BLaER1 treated with 17β-estradiol and CSF1 and Interleukin-3, amounts not matched to agents 10 nM and 100 nM (cell line): Measurements from ENCODE around the gene NHS.
"Not testable (repeated sequence)": the region's sequence is repeated elsewhere in the genome, so short reads cannot be mapped to it uniquely, and the experiment has no call there.

Experiments
- H3K27ac ChIP-seq, 11 experiments: shearing (Covaris generic); formaldehyde crosslinking; 2 replicates each; pipeline ENCODE4 v1.8.1; 2022
- H3K27me3 ChIP-seq, 11 experiments: shearing (Covaris generic); formaldehyde crosslinking; 2 replicates each; pipeline ENCODE4 v1.8.1; 2022
- H3K36me3 ChIP-seq, 11 experiments: shearing (Covaris generic); formaldehyde crosslinking; 2 replicates each; pipeline ENCODE4 v1.8.1; 2022
- H3K4me1 ChIP-seq, 10 experiments: shearing (Covaris generic); formaldehyde crosslinking; 2 replicates each; pipeline ENCODE4 v1.8.1; 2022
- H3K4me2 ChIP-seq, 11 experiments: shearing (Covaris generic); formaldehyde crosslinking; 2 replicates each; pipeline ENCODE4 v1.8.1; 2022
- H3K4me3 ChIP-seq, 10 experiments: shearing (Covaris generic); formaldehyde crosslinking; 2 replicates each; pipeline ENCODE4 v1.8.1; 2022
- H3K9ac ChIP-seq, 11 experiments: shearing (Covaris generic); formaldehyde crosslinking; 2 replicates each; pipeline ENCODE4 v1.8.1; 2022
- H3K9me3 ChIP-seq, 11 experiments: shearing (Covaris generic); formaldehyde crosslinking; replicated peaks in 1 of 11; 2 replicates each; pipeline ENCODE4 v1.8.1; 2022
- H4K20me1 ChIP-seq, 11 experiments: shearing (Covaris generic); formaldehyde crosslinking; 2 replicates each; pipeline ENCODE4 v1.8.1; 2022
- Cebpa-rat ChIP-seq, 11 experiments: shearing (Covaris generic); IDR thresholded peaks; 2 replicates each; pipeline ENCODE4 v1.8.1; 2022

Gene NHS

DNA sequence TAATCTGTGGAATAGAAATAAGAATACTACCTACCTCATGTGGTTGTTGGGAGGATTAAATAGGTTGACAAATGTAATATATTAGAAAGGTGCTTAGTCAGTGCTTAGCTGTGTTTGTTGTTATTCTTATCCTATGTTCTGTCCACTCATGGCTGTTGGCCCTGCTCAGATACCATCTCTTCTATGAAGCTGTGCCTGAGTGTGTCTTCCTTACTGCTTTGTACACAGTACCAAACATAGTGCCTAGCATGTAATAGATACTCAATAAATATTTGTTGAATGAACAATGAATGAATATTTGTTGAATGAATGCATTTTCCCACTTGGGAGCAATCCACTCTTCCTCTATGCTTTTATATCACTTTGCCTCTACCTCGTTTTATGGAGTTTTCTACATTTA lies 57.2 kb downstream of the NHS start:
- 0 out of 22 replicates have a peak, but pooled peaks cover 0 to 3% (median 0%) of the 10 kb centered on the region in 11 experiments for H3K9me3 ChIP-seq
- H3K4me3 ChIP-seq, result no peak overlapping the region
- H3K36me3 ChIP-seq, result no peaks in the 10 kb centered on the region
- H3K27ac ChIP-seq, result no peak overlapping the region
- TF ChIP-seq Cebpa-rat (IDR thresholded peaks at IDR 0.05), result no peak
- peaks cover 79 to 94% (median 89%) of the 10 kb centered on the region in 11 experiments for H3K27me3 ChIP-seq
- H3K4me1 ChIP-seq, result no peaks in the 10 kb centered on the region
- no peaks in the 10 kb centered on the region; a peak in 2 of 22 replicates for H4K20me1 ChIP-seq
- H3K4me2 ChIP-seq, result no peak overlapping the region
- no peak overlapping the region for H3K9ac ChIP-seq

DNA sequence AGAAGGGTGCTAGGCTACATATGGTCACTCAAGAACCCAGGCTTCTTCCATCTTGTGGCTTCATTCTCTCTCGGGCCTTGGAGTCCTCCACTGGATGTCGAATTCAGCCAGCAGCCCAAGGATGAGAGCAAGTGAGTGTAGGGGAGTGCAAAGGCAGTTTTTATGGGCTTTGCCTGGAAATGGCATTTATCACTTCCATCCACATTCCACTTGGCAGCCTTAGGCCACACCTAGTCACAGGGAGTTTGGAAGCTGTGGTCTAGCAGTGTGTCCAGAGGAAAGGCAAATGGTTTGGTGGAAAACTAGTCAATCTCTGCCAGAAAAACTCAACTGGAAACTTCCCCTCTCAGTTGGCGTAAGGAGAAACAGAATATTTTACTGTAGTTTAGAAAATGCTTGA lies 59.0 kb downstream of the NHS start:
- H3K4me3 ChIP-seq, result no peak overlapping the region
- no peak overlapping the region for H3K27ac ChIP-seq
- no peaks in the 10 kb centered on the region; a peak in 2 of 22 replicates for H4K20me1 ChIP-seq
- H3K4me2 ChIP-seq, result no peak overlapping the region
- H3K27me3 ChIP-seq, result peaks cover 82 to 94% (median 88%) of the 10 kb centered on the region in 11 experiments
- no peaks in the 10 kb centered on the region for H3K4me1 ChIP-seq
- TF ChIP-seq Cebpa-rat (IDR thresholded peaks at IDR 0.05), result no peak
- H3K9ac ChIP-seq, result no peak overlapping the region
- H3K9me3 ChIP-seq, result 0 out of 22 replicates have a peak, but pooled peaks cover 0 to 3% (median 0%) of the 10 kb centered on the region in 11 experiments
- no peaks in the 10 kb centered on the region for H3K36me3 ChIP-seq

DNA sequence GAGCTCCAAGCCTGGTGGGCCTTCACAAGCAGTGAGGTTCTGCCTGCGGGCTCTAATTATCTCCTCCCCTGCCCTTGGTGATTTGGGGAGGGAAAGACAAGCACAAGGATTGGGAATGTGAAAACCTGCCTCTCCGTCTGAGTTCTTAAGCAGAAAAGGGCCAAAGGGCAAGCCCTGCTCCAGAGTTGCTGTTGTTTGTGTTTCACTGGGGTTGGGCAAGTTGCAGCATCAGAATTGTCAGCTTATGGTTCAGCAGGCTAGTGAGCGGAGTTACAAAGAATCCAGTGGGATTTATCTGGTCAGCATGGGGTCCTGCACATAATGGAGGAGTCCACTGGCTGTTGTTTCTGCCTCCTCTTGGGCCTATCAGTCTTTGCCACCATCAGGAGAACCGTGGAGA lies 60.5 kb downstream of the NHS start:
- no peak for TF ChIP-seq Cebpa-rat (IDR thresholded peaks at IDR 0.05)
- Histone ChIP-seq H3K27me3 (peaks cover 88 to 99% (median 95%) of the 10 kb centered on the region in 11 experiments), H4K20me1 (no peaks in the 10 kb centered on the region; a peak in 2 of 22 replicates), H3K4me3 (no peak overlapping the region), H3K4me1 (no peaks in the 10 kb centered on the region), H3K4me2 (no peak overlapping the region), H3K27ac (no peak overlapping the region), H3K9me3 (no peaks in the 10 kb centered on the region), H3K9ac (no peak overlapping the region), H3K36me3 (no peaks in the 10 kb centered on the region)

DNA sequence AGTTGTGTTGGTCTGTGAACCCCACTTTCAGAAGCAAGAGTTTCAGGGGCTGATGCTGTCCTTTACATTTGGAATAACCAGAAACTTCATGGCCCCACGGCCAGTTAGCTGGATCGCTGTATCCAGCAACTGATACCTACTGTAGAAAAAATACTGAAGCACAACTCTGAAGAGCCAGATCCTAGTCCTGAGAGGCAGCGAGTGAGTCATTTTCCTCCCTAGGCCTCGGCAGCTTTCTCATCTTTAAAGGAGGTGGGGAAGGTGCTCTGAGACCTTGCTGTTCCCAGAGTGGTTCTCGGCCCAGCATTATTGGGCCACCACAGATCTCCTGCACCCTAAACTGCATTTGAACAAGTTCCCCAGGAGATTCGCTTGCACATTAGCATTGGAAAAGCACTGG lies 63.2 kb downstream of the NHS start:
- TF ChIP-seq Cebpa-rat (IDR thresholded peaks at IDR 0.05), result no peak
- H3K27me3 ChIP-seq, result peaks cover 91 to 100% (median 98%) of the 10 kb centered on the region in 11 experiments

DNA sequence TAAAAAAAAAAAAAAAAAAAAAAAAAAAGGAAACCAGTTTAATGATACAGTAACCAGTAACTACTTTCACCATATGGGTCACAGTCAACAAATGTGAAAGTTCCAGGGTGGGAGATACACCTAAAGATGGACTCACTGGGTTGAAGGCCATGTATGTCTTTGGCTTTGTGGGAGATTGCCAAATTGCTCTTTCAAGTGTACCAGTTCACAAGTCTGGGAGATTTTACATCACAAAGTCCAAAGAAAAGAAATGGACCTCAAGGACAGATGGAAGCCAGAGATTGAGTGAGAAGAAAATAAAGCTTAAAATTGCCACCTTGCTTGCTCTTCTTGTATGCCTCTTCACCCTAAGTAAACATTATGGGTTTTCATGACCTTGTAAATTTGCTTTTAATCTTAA lies 65.3 kb downstream of the NHS start:
- peaks cover 0 to 10% (median 0%) of the 10 kb centered on the region in 10 experiments; a peak in 4 of 20 replicates for H3K4me1 ChIP-seq
- no peak overlapping the region for H3K4me2 ChIP-seq
- no peak overlapping the region for H3K4me3 ChIP-seq
- H3K9me3 ChIP-seq, result no peaks in the 10 kb centered on the region
- peaks cover 98 to 100% (median 100%) of the 10 kb centered on the region in 11 experiments for H3K27me3 ChIP-seq
- no peak overlapping the region for H3K9ac ChIP-seq
- H3K27ac ChIP-seq, result no peak overlapping the region
- TF ChIP-seq Cebpa-rat (IDR thresholded peaks at IDR 0.05), result no peak
- H3K36me3 ChIP-seq, result no peaks in the 10 kb centered on the region
- no peaks in the 10 kb centered on the region; a peak in 1 of 22 replicates for H4K20me1 ChIP-seq

More for the DNA sequence above, 63.2 kb downstream of the NHS start:
- H3K4me3 ChIP-seq, result no peak overlapping the region
- no peaks in the 10 kb centered on the region for H3K9me3 ChIP-seq
- no peak overlapping the region for H3K4me2 ChIP-seq
- no peaks in the 10 kb centered on the region for H3K36me3 ChIP-seq
- no peak overlapping the region for H3K9ac ChIP-seq
- peaks cover 0 to 10% (median 0%) of the 10 kb centered on the region in 10 experiments; a peak in 3 of 20 replicates for H3K4me1 ChIP-seq
- H3K27ac ChIP-seq, result no peak overlapping the region
- H4K20me1 ChIP-seq, result no peaks in the 10 kb centered on the region; a peak in 2 of 22 replicates

DNA sequence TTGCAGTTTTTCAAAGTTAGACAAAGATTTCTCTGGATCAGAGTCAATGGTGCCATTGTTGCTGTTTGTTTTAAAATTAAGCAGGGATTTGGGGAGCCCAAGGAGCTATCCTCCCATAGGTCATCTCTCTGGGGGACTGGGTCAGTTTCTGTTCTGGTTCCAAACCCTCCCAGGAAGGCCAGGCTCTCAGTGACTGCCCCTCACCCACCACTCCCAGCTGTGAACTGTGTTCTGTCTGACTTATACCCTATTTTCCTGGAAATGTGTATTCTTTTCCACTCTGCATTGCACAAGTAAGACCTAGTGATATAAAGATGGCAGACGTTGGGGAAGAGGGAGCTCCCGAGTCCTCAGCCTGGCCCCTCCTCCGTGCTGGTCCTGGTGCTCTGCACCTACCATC lies 65.8 kb downstream of the NHS start:
- H3K4me3 ChIP-seq, result no peak overlapping the region

DNA sequence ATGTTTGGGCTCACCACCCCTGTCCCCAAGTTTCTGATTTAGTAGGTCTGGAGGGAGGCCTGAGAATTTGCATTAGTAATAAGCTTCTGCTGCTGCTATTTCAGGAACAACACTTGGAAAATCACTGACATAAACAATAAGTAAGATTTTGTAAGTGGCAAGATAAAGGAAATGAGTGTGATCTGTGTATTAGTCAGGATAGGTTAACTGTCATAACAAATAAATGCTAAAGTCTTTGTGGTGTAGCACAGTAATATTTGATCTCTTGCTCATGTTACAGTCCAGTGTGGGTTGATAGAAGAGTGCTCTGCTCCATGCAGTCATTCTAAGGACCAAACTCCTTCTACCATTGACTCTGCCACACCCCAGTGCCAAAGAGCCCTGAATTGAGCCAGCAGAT lies 67.0 kb downstream of the NHS start:
- no peak overlapping the region for H3K27ac ChIP-seq
- H3K9me3 ChIP-seq, result no peaks in the 10 kb centered on the region
- peaks cover 0 to 10% (median 0%) of the 10 kb centered on the region in 10 experiments; a peak in 4 of 20 replicates for H3K4me1 ChIP-seq
- no peaks in the 10 kb centered on the region for H3K36me3 ChIP-seq
- H3K9ac ChIP-seq, result no peak overlapping the region
- H4K20me1 ChIP-seq, result no peaks in the 10 kb centered on the region; a peak in 1 of 22 replicates
- no peak overlapping the region for H3K4me3 ChIP-seq
- H3K4me2 ChIP-seq, result peak overlapping the region in 2 of 11 experiments; percentile 39 to 44; a peak in 3 of 22 replicates
- TF ChIP-seq Cebpa-rat (IDR thresholded peaks at IDR 0.05), result no peak
- H3K27me3 ChIP-seq, result peaks cover 92 to 100% (median 100%) of the 10 kb centered on the region in 11 experiments

More for the DNA sequence above, 65.8 kb downstream of the NHS start:
- Histone ChIP-seq H3K27me3 (peaks cover 97 to 100% (median 100%) of the 10 kb centered on the region in 11 experiments), H3K4me2 (no peak overlapping the region), H4K20me1 (no peaks in the 10 kb centered on the region; a peak in 1 of 22 replicates), H3K4me1 (peaks cover 0 to 10% (median 0%) of the 10 kb centered on the region in 10 experiments; a peak in 4 of 20 replicates), H3K9ac (no peak overlapping the region), H3K27ac (no peak overlapping the region), H3K9me3 (no peaks in the 10 kb centered on the region), H3K36me3 (no peaks in the 10 kb centered on the region)
- no peak for TF ChIP-seq Cebpa-rat (IDR thresholded peaks at IDR 0.05)

DNA sequence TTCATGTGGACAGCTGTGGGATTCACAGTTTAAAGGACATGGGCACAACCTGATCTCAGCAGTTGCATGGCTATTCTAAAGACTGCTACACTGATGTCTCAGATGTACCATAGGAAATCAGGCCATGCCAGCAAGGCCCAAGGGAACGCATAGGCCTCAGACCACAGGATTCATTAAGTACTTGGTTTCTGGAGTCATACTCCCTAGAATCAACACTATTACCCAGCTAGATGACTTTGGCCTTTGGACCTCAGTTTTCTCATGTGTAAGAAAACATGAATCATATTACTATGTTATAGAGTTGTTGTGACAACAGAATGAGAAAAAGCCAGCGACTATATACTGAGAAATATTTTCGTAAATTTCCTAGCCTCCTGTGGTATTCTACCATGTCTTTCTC lies 67.9 kb downstream of the NHS start:
- Histone ChIP-seq H3K4me1 (peaks cover 0 to 10% (median 0%) of the 10 kb centered on the region in 10 experiments; a peak in 4 of 20 replicates), H3K27me3 (peaks cover 92 to 100% (median 100%) of the 10 kb centered on the region in 11 experiments), H3K27ac (no peak overlapping the region), H3K9ac (no peak overlapping the region), H4K20me1 (no peaks in the 10 kb centered on the region; a peak in 1 of 22 replicates), H3K4me2 (no peak overlapping the region), H3K36me3 (no peaks in the 10 kb centered on the region), H3K9me3 (no peaks in the 10 kb centered on the region), H3K4me3 (no peak overlapping the region)
- no peak for TF ChIP-seq Cebpa-rat (IDR thresholded peaks at IDR 0.05)

DNA sequence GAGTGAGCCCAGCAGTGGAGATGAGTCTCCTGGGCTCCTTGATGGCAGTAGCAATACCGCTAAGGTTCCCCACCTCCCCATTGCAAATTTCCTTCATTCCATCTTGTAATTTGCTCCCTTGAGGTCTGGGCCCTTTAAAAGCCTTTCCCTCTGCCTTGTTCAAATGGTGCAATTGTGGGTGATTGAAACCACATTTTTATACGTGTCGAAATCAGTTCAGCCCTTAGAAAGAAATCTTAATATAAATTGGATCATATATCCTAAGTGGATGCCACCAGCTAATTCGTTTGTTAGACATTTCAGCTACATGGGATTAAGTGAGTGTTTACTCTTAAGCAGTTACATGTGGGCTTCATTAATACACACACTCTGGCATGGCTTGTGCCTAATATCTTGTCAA lies 68.6 kb downstream of the NHS start:
- H3K27ac ChIP-seq, result no peak overlapping the region

DNA sequence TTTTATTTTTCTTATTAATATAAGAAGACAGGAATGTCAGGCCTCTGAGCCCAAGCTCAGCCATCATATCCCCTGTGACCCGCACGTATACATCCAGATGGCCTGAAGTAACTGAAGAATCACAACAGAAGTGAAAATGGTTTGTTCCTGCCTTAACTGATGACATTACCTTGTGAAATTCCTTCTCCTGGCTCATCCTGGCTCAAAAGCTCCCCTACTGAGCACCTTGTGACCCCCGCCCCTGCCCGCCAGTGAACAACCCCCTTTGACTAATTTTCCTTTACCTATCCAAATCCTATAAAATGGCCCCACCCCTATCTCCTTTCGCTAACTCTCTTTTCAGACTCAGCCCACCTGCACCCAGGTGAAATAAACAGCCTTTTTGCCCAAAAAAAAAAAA lies 71.3 kb downstream of the NHS start:
- H3K9ac ChIP-seq, H3K4me3 ChIP-seq, H3K36me3 ChIP-seq, H3K9me3 ChIP-seq, H3K4me1 ChIP-seq, H4K20me1 ChIP-seq, H3K27ac ChIP-seq, H3K4me2 ChIP-seq: not testable (repeated sequence)
- H3K27me3 ChIP-seq, result peaks cover 93 to 100% (median 100%) of the 10 kb centered on the region in 11 experiments

More for the DNA sequence above, 68.6 kb downstream of the NHS start:
- no peaks in the 10 kb centered on the region for H3K9me3 ChIP-seq
- no peak overlapping the region for H3K4me2 ChIP-seq
- no peak for TF ChIP-seq Cebpa-rat (IDR thresholded peaks at IDR 0.05)
- H3K27me3 ChIP-seq, result peaks cover 92 to 100% (median 100%) of the 10 kb centered on the region in 11 experiments
- H4K20me1 ChIP-seq, result no peaks in the 10 kb centered on the region
- H3K9ac ChIP-seq, result no peak overlapping the region
- H3K4me1 ChIP-seq, result peaks cover 0 to 10% (median 0%) of the 10 kb centered on the region in 10 experiments; a peak in 4 of 20 replicates
- no peaks in the 10 kb centered on the region for H3K36me3 ChIP-seq
- H3K4me3 ChIP-seq, result no peak overlapping the region
